ENCODE measurements around the gene LTBP2.

- TF ChIP-seq EZH2 (IDR thresholded peaks at IDR 0.05; ENCODE audit: low read depth, low read length, severe bottlenecking) (no peak), CBX8 (IDR thresholded peaks at IDR 0.05; ENCODE audit: borderline replicate concordance, low read depth, low read length) (no peak), SIRT6 (IDR thresholded peaks at IDR 0.05; ENCODE audit: low read length) (no peak), CTCF (IDR thresholded peaks at IDR 0.05; ENCODE audit: control extremely low read depth in 1 of 3, insufficient read depth in 1 of 3, low read depth in 1 of 3, low read length in 3 of 3) (no peak), RXRA (IDR thresholded peaks at IDR 0.05; ENCODE audit: insufficient read depth, low read depth, low read length) (no peak), CEBPB (IDR thresholded peaks at IDR 0.05; ENCODE audit: low read depth, low read length) (no peak), FOSL1 (IDR thresholded peaks at IDR 0.05; ENCODE audit: insufficient read depth, low read depth, low read length) (no peak), EP300 (IDR thresholded peaks at IDR 0.05; ENCODE audit: borderline replicate concordance in 1 of 2, low read depth in 2 of 2, low read length in 2 of 2) (no peak)
Measured at GRCh38 chr14:74525361-74525851, 86.6 kb downstream of the LTBP2 start.

Data from H1 (cell line).